H1 (cell line): ENCODE results near the gene PLCL1. TPM values are rescaled to one million over a fixed set of nuclear protein-coding genes. Genes with fewer than 3 reads are reported as not detected.

Experiments
- CTCF ChIA-PET: fragments of 300-600 bp; sonication (Branson Sonifier 250); formaldehyde crosslinking; loops from one replicate; lab custom pipeline; 2021; ENCODE audit not compliant: partially characterized antibody; lab: Charles Lee
- POLR2A ChIA-PET: fragments of 300-600 bp; sonication (Branson Sonifier 250); formaldehyde crosslinking; loops from one replicate; lab custom pipeline; 2021; ENCODE audit warnings: inconsistent platforms; ENCODE audit not compliant: partially characterized antibody; lab: Charles Lee
- DNase-seq, 2 experiments: peaks; one replicate each; pipeline versions ENCODE4 v3.0.0 to v3.0.0-alpha.2; 2010 to 2022; ENCODE audit warnings: low spot score in 2 of 2, low read depth in 1 of 2, mixed read lengths in 1 of 2
- FAIRE-seq: peaks from 2 replicates; lab custom pipeline; 2011; peaks lifted over from hg19 to GRCh38; lab: Jason Lieb, UNC
- H2AFZ ChIP-seq: 2 replicates; pipeline ENCODE4 v1.8.1; 2012; ENCODE audit warnings: low read length, inconsistent platforms
- H2AK5ac ChIP-seq: 2 replicates; pipeline ENCODE4 v1.6.1; 2013; ENCODE audit warnings: low read depth, low read length
- H2BK120ac ChIP-seq: replicated peaks from 2 replicates; pipeline ENCODE3; 2013; ENCODE audit warnings: low read depth, low read length, inconsistent platforms
- H2BK12ac ChIP-seq: 2 replicates; pipeline ENCODE4 v1.6.1; 2013; ENCODE audit warnings: low read depth, low read length
- H2BK15ac ChIP-seq: 2 replicates; pipeline ENCODE4 v1.6.1; 2013; ENCODE audit warnings: low read length
- H2BK20ac ChIP-seq: 2 replicates; pipeline ENCODE4 v1.6.1; 2013; ENCODE audit warnings: low read length
- H2BK5ac ChIP-seq: 2 replicates; pipeline ENCODE4 v1.6.1; 2013; ENCODE audit warnings: low read depth, low read length
- H3K14ac ChIP-seq: 2 replicates; pipeline ENCODE4 v1.6.1; 2013; ENCODE audit warnings: inconsistent platforms; ENCODE audit not compliant: insufficient read length
- H3K18ac ChIP-seq: 2 replicates; pipeline ENCODE4 v1.6.1; 2013; ENCODE audit warnings: low read length; ENCODE audit errors: extremely low read depth
- H3K23ac ChIP-seq: 2 replicates; pipeline ENCODE4 v1.6.1; 2013; ENCODE audit warnings: inconsistent platforms; ENCODE audit not compliant: insufficient read length
- H3K23me2 ChIP-seq: 2 replicates; pipeline ENCODE4 v1.6.1; 2013; ENCODE audit warnings: low read depth, low read length
- H3K27ac ChIP-seq: 2 replicates; pipeline ENCODE4 v1.6.1; 2011; ENCODE audit warnings: low read depth, low read length, inconsistent platforms
- H3K27me3 ChIP-seq, 4 experiments: replicated peaks in 1 of 4; 1 replicate in 1 of 4; 2 replicates in 3 of 4; pipeline versions ENCODE4 v1.6.1 to v1.8.1; 2011 to 2013; ENCODE audit warnings: low read length in 3 of 4, mild to moderate bottlenecking in 3 of 4, inconsistent platforms in 2 of 4, mixed read lengths in 2 of 4, moderate library complexity in 1 of 4; ENCODE audit not compliant: control insufficient read depth in 3 of 4, insufficient read depth in 3 of 4; ENCODE audit errors: extremely low read depth in 1 of 4
- H3K36me3 ChIP-seq, 4 experiments: 2 replicates each; pipeline versions ENCODE4 v1.6.1 to v1.8.1; 2011 to 2013; ENCODE audit warnings: mild to moderate bottlenecking in 4 of 4, low read length in 3 of 4, moderate library complexity in 2 of 4, control low read depth in 1 of 4, inconsistent platforms in 1 of 4; ENCODE audit not compliant: insufficient read depth in 4 of 4, control insufficient read depth in 2 of 4
- H3K4ac ChIP-seq: replicated peaks from 2 replicates; pipeline ENCODE3; 2013; ENCODE audit warnings: low read length, low read depth, mixed read lengths, inconsistent platforms; ENCODE audit not compliant: insufficient read length
- H3K4me1 ChIP-seq, 4 experiments: replicated peaks in 1 of 4; 1 replicate in 1 of 4; 2 replicates in 3 of 4; pipeline versions ENCODE4 v1.6.1 to v1.8.1; 2011 to 2013; ENCODE audit warnings: low read length in 3 of 4, inconsistent platforms in 2 of 4, mixed read lengths in 1 of 4; ENCODE audit not compliant: insufficient read depth in 4 of 4, control insufficient read depth in 3 of 4
- H3K4me2 ChIP-seq, 2 experiments: 2 replicates each; pipeline versions ENCODE4 v1.6.1 to v1.8.1; 2011 to 2013; ENCODE audit warnings: low read depth in 2 of 2, low read length in 2 of 2, control low read depth in 1 of 2, inconsistent platforms in 1 of 2, mild to moderate bottlenecking in 1 of 2; ENCODE audit not compliant: insufficient read depth in 1 of 2
- H3K4me3 ChIP-seq, 4 experiments: fragments of 200-600, 300-600 bp in 1 of 4; sonication (generic), shearing (Covaris generic), sonication (Bioruptor Twin) in 1 of 4; 2 replicates each; pipeline versions ENCODE4 v1.5.1 to v1.8.1; 2011 to 2016; ENCODE audit warnings: low read length in 4 of 4, low read depth in 3 of 4, control low read depth in 2 of 4, inconsistent platforms in 2 of 4, mild to moderate bottlenecking in 2 of 4, mixed read lengths in 1 of 4, moderate library complexity in 1 of 4; ENCODE audit not compliant: insufficient read depth in 2 of 4; ENCODE audit errors: extremely low read depth in 1 of 4
- H3K56ac ChIP-seq: replicated peaks from 2 replicates; pipeline ENCODE3; 2013; ENCODE audit warnings: low read depth, mild to moderate bottlenecking, mixed read lengths, low read length, inconsistent platforms; ENCODE audit not compliant: insufficient read length
- H3K79me1 ChIP-seq: 2 replicates; pipeline ENCODE4 v1.6.1; 2013; ENCODE audit warnings: low read depth, low read length, control low read depth
- H3K79me2 ChIP-seq, 2 experiments: 2 replicates each; pipeline versions ENCODE4 v1.6.1 to v1.8.1; 2012 to 2013; ENCODE audit warnings: low read length in 2 of 2, mild to moderate bottlenecking in 2 of 2, inconsistent platforms in 1 of 2; ENCODE audit not compliant: insufficient read depth in 2 of 2, control insufficient read depth in 1 of 2
- H3K9ac ChIP-seq, 4 experiments: replicated peaks in 1 of 4; 1 replicate in 1 of 4; 2 replicates in 3 of 4; pipeline versions ENCODE4 v1.6.1 to v1.8.1; 2011 to 2013; ENCODE audit warnings: low read depth in 3 of 4, low read length in 3 of 4, control low read depth in 2 of 4, mild to moderate bottlenecking in 2 of 4, moderate library complexity in 2 of 4, inconsistent platforms in 1 of 4; ENCODE audit errors: extremely low read depth in 1 of 4
- H3K9me3 ChIP-seq, 2 experiments: 2 replicates each; pipeline versions ENCODE4 v1.6.1 to v1.8.1; 2012 to 2013; ENCODE audit warnings: mild to moderate bottlenecking in 2 of 2, moderate library complexity in 2 of 2, control low read depth in 1 of 2, inconsistent platforms in 1 of 2, low read depth in 1 of 2, low read length in 1 of 2, mixed read lengths in 1 of 2; ENCODE audit not compliant: insufficient read depth in 2 of 2
- H4K20me1 ChIP-seq, 2 experiments: replicated peaks in 1 of 2; 2 replicates each; pipeline versions ENCODE3 to v1.8.1; 2011 to 2013; ENCODE audit warnings: inconsistent platforms in 2 of 2, low read length in 2 of 2, mild to moderate bottlenecking in 1 of 2; ENCODE audit not compliant: insufficient read depth in 2 of 2, control insufficient read depth in 1 of 2
- H4K5ac ChIP-seq: 2 replicates; pipeline ENCODE4 v1.6.1; 2013; ENCODE audit warnings: low read length, low read depth, mixed read lengths, inconsistent platforms; ENCODE audit not compliant: insufficient read length
- H4K8ac ChIP-seq: 2 replicates; pipeline ENCODE4 v1.8.0; 2013; ENCODE audit warnings: mild to moderate bottlenecking, moderate library complexity, low read length, inconsistent platforms; ENCODE audit not compliant: insufficient read depth; ENCODE audit errors: extremely low read depth
- H4K91ac ChIP-seq: replicated peaks from 2 replicates; pipeline ENCODE3; 2013; ENCODE audit warnings: low read length, mixed read lengths, inconsistent platforms; ENCODE audit not compliant: insufficient read length
- EP300 ChIP-seq, 2 experiments: IDR thresholded peaks; 1 replicate in 1 of 2; 2 replicates in 1 of 2; pipeline ENCODE4 v1.6.1; 2011 to 2012; ENCODE audit warnings: low read depth in 2 of 2, low read length in 2 of 2, mild to moderate bottlenecking in 2 of 2, borderline replicate concordance in 1 of 2, inconsistent platforms in 1 of 2, moderate library complexity in 1 of 2
- GTF2F1 ChIP-seq: IDR thresholded peaks from 2 replicates; pipeline ENCODE4 v1.6.1; 2012; ENCODE audit warnings: low read depth, low read length, improper control_type of control experiment, borderline replicate concordance
- KDM1A ChIP-seq: fragments of 200-600, 300-600 bp; sonication (generic); IDR thresholded peaks from 2 replicates; pipeline ENCODE4 v1.7.1; 2016; ENCODE audit warnings: mild to moderate bottlenecking, low read length, borderline replicate concordance
- MAFK ChIP-seq: IDR thresholded peaks from 2 replicates; pipeline ENCODE4 v1.6.1; 2012; ENCODE audit warnings: low read depth, mild to moderate bottlenecking, improper control_type of control experiment, low read length
- MAX ChIP-seq: IDR thresholded peaks from 2 replicates; pipeline ENCODE4 v1.6.1; 2012; ENCODE audit warnings: inconsistent platforms
- POLR2A ChIP-seq, 2 experiments: IDR thresholded peaks; 1 replicate in 1 of 2; 2 replicates in 1 of 2; pipeline ENCODE4 v1.6.1; 2011; ENCODE audit warnings: low read depth in 2 of 2, low read length in 2 of 2, mild to moderate bottlenecking in 2 of 2; ENCODE audit errors: control extremely low read depth in 1 of 2
- RNF2 ChIP-seq: fragments of 200-900, 300-1000 bp; sonication (generic); IDR thresholded peaks from 2 replicates; pipeline ENCODE4 v1.7.1; 2016; ENCODE audit warnings: borderline replicate concordance, low read depth, mild to moderate bottlenecking, antibody characterized with exemption, low read length; ENCODE audit not compliant: poor library complexity, severe bottlenecking; ENCODE audit errors: missing control alignments
- SAP30 ChIP-seq: fragments of 300-600 bp; sonication (generic); IDR thresholded peaks from 2 replicates; pipeline ENCODE4 v1.7.1; 2012; ENCODE audit warnings: low read length, moderate library complexity, mild to moderate bottlenecking, inconsistent platforms; ENCODE audit not compliant: insufficient read depth, insufficient replicate concordance
- ZNF274 ChIP-seq: IDR thresholded peaks from 2 replicates; pipeline ENCODE4 v1.7.0; 2012; ENCODE audit warnings: low read length, borderline replicate concordance; ENCODE audit errors: extremely low read depth
- WGBS, 2 experiments: shearing (Covaris generic) in 1 of 2; methylation state at CpG; one replicate each; pipeline versions ENCODE4 v1.1.6 to v1.1.7; 2013 to 2015; ENCODE audit warnings: low lambda C conversion rate in 2 of 2, mixed read lengths in 2 of 2, inconsistent platforms in 1 of 2, low coverage in 1 of 2, missing lambda C conversion rate in 1 of 2; ENCODE audit not compliant: insufficient replicate concordance in 2 of 2, insufficient coverage in 1 of 2, insufficient read length in 1 of 2; ENCODE audit errors: extremely low coverage in 1 of 2, missing lambda C conversion rate in 1 of 2; 5-methylcytosine and 5-hydroxymethylcytosine counted together
- polyA plus RNA-seq, 7 experiments: library from polyadenylated mRNA; depleted of rRNA in 3 of 7; stranded (reverse) in 5 of 7; unstranded in 2 of 7; fragments of >200 nt in 5 of 7; fragments of 200-250 nt in 2 of 7; gene quantifications; 1 replicate in 5 of 7; 2 replicates in 1 of 7; 4 replicates in 1 of 7; pipeline versions ENCODE4 v1.2.1 to v1.2.3, GENCODE V29; 2011 to 2013; ENCODE audit warnings: missing spikeins in 2 of 7, mixed read lengths in 2 of 7
- total RNA-seq: library from RNA; stranded (reverse); fragmentation: NEBNext Ultra II Directional; extraction: Animal tissue kit (Norgen Biotek cat#: 25700); gene quantifications from 2 replicates; pipeline ENCODE4 v1.2.1, GENCODE V29; 2021

The PLCL1 gene
- total and polyA plus RNA-seq, 2 of the 8 experiments (the other 6 are each of a cell fraction or from before 2014, with no cell fraction given), result not detected

- no peak overlapping the region for H4K91ac ChIP-seq
- ChIA-PET CTCF (interaction anchor here (0.8 to 1.8 kb wide), 6 partner anchors 20 to 159 kb away, joined by 3 to 4 read pairs (median 4); no protein-coding TSS in a partner anchor), POLR2A (no interaction called here)
- FAIRE-seq, result no peak
- no peaks in the 10 kb centered on the region for H3K79me1 ChIP-seq
- no peak overlapping the region for H3K23ac ChIP-seq
- H3K56ac ChIP-seq, result no peak overlapping the region
- H4K8ac ChIP-seq, result no peak overlapping the region
- H3K4me1 ChIP-seq, result no peaks in the 10 kb centered on the region; a peak in 1 of 7 replicates
- peaks cover 0 to 3% of the 10 kb centered on the region in 2 experiments; a peak in 1 of 4 replicates for H3K9me3 ChIP-seq
- H4K5ac ChIP-seq, result no peak overlapping the region
- no peak overlapping the region for H3K18ac ChIP-seq
- whole genome bisulfite sequencing, 2 experiments, result 87% methylated on average over 3 of the region's 3 CpGs; no CpG with 5 or more reads in 1 of the 2 experiments
- TF ChIP-seq MAFK (no peak), ZNF274 (no peak), SAP30 (no peak), GTF2F1 (no peak), MAX (no peak), KDM1A (no peak), POLR2A (IDR thresholded peaks at IDR 0.05; ENCODE audit: control extremely low read depth in 1 of 2, low read depth in 2 of 2, low read length in 2 of 2) (no peak), RNF2 (no peak), EP300 (IDR thresholded peaks at IDR 0.05; ENCODE audit: borderline replicate concordance in 1 of 2, low read depth in 2 of 2, low read length in 2 of 2) (no peak)
- no peak overlapping the region for H2BK12ac ChIP-seq
- H2BK5ac ChIP-seq, result no peak overlapping the region
- no peak overlapping the region for H3K4me3 ChIP-seq
- no peak overlapping the region for H2AK5ac ChIP-seq
- no peaks in the 10 kb centered on the region for H3K36me3 ChIP-seq
- no peaks in the 10 kb centered on the region for H4K20me1 ChIP-seq
- no peak for DNase-seq
- H3K4ac ChIP-seq, result no peak overlapping the region
- H2BK15ac ChIP-seq, result no peak overlapping the region
- H3K23me2 ChIP-seq, result no peaks in the 10 kb centered on the region
- no peaks in the 10 kb centered on the region for H3K27me3 ChIP-seq
- H3K79me2 ChIP-seq, result no peaks in the 10 kb centered on the region
- no peak overlapping the region for H2BK20ac ChIP-seq
- no peak overlapping the region for H3K14ac ChIP-seq
- no peak overlapping the region for H3K9ac ChIP-seq
- no peak overlapping the region for H2BK120ac ChIP-seq
- no peak overlapping the region for H3K27ac ChIP-seq
- H2AFZ ChIP-seq, result no peak overlapping the region
- no peak overlapping the region for H3K4me2 ChIP-seq
Observed at GRCh38 chr2:197986977-197987376, 182.6 kb downstream of the PLCL1 start.
